Erythroblast (primary cell): ENCODE data around the gene ZNF132.

Experiments used
- GATA1 ChIP-seq: IDR thresholded peaks from 2 replicates; pipeline ENCODE4 v1.6.1; 2011; ENCODE audit warnings: low read depth, mild to moderate bottlenecking, control low read depth, low read length, moderate library complexity
- POLR2A ChIP-seq: IDR thresholded peaks from 2 replicates; pipeline ENCODE4 v1.6.1; 2011; ENCODE audit warnings: mild to moderate bottlenecking, low read length

- TF ChIP-seq POLR2A (no peak), GATA1 (no peak)
These were observed 26.3 kb upstream of the ZNF132 start for GRCh38 chr19:58466089-58466759.
